Suprapubic skin (tissue), 3 donors: Measurements from ENCODE around the gene SBNO2.

Experiments
- EP300 ChIP-seq: sonication (generic); formaldehyde crosslinking; IDR thresholded peaks from one replicate; pipeline ENCODE4 v1.6.1; 2017; ENCODE audit warnings: antibody characterized with exemption
- POLR2A ChIP-seq, 2 donors: fragments of 450-650 bp; IDR thresholded peaks; one replicate each; pipeline ENCODE4 v1.6.1; 2017; ENCODE audit warnings: antibody characterized with exemption in 2 of 2, mild to moderate bottlenecking in 2 of 2, moderate library complexity in 2 of 2
- TF ChIP-seq, protein P1 (sequence below), 2 donors: fragments of 200-600 bp in 1 of 2; fragments of 450-650 bp in 1 of 2; sonication (generic) in 1 of 2; IDR thresholded peaks; one replicate each; pipeline ENCODE4 v1.5.1; 2016 to 2019; ENCODE audit warnings: antibody characterized with exemption in 2 of 2, mild to moderate bottlenecking in 1 of 2, moderate library complexity in 1 of 2

DNA sequence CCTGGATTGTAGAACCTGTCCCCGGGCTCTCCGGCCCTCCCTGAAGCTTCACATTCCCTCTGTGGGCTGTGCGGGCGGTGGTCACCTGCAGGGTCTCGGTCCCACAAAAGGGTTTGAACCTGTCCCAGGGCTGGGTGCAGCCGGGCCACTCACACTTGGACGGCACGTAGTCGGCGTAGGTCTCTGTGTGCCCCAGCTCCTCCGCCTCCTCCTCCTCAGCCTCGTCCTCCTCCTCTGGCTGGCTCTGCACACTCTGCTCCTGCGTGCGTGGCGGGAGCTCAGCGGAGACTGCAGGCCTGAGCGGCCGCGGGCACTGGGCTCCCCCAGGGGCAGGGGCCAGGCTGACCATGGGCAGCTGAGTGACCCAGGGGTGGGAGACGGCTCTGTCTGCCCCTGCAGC lies 50.7 kb downstream of the SBNO2 start:
- TF ChIP-seq EP300 (no peak), POLR2A (IDR thresholded peaks at IDR 0.05) (no peak)
- TF ChIP-seq, protein P1, sequence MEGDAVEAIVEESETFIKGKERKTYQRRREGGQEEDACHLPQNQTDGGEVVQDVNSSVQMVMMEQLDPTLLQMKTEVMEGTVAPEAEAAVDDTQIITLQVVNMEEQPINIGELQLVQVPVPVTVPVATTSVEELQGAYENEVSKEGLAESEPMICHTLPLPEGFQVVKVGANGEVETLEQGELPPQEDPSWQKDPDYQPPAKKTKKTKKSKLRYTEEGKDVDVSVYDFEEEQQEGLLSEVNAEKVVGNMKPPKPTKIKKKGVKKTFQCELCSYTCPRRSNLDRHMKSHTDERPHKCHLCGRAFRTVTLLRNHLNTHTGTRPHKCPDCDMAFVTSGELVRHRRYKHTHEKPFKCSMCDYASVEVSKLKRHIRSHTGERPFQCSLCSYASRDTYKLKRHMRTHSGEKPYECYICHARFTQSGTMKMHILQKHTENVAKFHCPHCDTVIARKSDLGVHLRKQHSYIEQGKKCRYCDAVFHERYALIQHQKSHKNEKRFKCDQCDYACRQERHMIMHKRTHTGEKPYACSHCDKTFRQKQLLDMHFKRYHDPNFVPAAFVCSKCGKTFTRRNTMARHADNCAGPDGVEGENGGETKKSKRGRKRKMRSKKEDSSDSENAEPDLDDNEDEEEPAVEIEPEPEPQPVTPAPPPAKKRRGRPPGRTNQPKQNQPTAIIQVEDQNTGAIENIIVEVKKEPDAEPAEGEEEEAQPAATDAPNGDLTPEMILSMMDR (IDR thresholded peaks at IDR 0.05) = no peak
